Stomach (tissue), 9 donors: ENCODE data around the gene CGB2. TPM values are rescaled to one million over a fixed set of nuclear protein-coding genes. Genes with fewer than 3 reads are reported as not detected.
"Not testable (repeated sequence)": the region's sequence is repeated elsewhere in the genome, so short reads cannot be mapped to it uniquely, and the experiment has no call there.

Experiments
- DNase-seq, 2 donors: peaks; one replicate each; pipeline versions ENCODE4 v3.0.0 to v3.0.0-alpha.2; 2013 to 2019
- H3K27ac ChIP-seq, 5 donors: fragments of 200-600 bp in 4 of 5; sonication (generic) in 4 of 5; one replicate each; pipeline ENCODE4 v1.5.1; 2013 to 2019; ENCODE audit warnings: mild to moderate bottlenecking in 1 of 5, moderate library complexity in 1 of 5
- H3K27me3 ChIP-seq, 3 donors: fragments of 200-600 bp; sonication (generic); one replicate each; pipeline ENCODE4 v1.5.1; 2017 to 2019; ENCODE audit warnings: mixed run types in 1 of 3
- H3K36me3 ChIP-seq, 4 donors: fragments of 200-600 bp; sonication (generic); 1 replicate in 3 of 4; 2 replicates in 1 of 4; pipeline ENCODE4 v1.5.1; 2016 to 2019
- H3K4me1 ChIP-seq, 4 donors: fragments of 200-600 bp; sonication (generic); one replicate each; pipeline ENCODE4 v1.5.1; 2016 to 2019
- H3K4me3 ChIP-seq, 4 donors: fragments of 200-600 bp; sonication (generic) in 3 of 4; one replicate each; pipeline ENCODE4 v1.5.1; 2016 to 2019; ENCODE audit warnings: mild to moderate bottlenecking in 1 of 4
- H3K9me3 ChIP-seq, 4 donors: fragments of 200-600 bp; sonication (generic); one replicate each; pipeline ENCODE4 v1.5.1; 2016 to 2019
- CTCF ChIP-seq, 7 experiments: fragments of 450-650 bp in 4 of 7; fragments of 200-600 bp in 3 of 7; sonication (generic) in 3 of 7; IDR thresholded peaks; one replicate each; pipeline ENCODE4 v1.5.1; 2016 to 2019; ENCODE audit warnings: antibody characterized with exemption in 7 of 7, control low read depth in 2 of 7, mild to moderate bottlenecking in 1 of 7
- EP300 ChIP-seq: sonication (generic); formaldehyde crosslinking; IDR thresholded peaks from one replicate; pipeline ENCODE4 v1.6.1; 2017; ENCODE audit warnings: antibody characterized with exemption
- POLR2A ChIP-seq, 4 donors: fragments of 450-650 bp; IDR thresholded peaks; one replicate each; pipeline ENCODE4 v1.6.1; 2016; ENCODE audit warnings: antibody characterized with exemption in 4 of 4, control low read depth in 2 of 4, mild to moderate bottlenecking in 1 of 4, moderate library complexity in 1 of 4
- POLR2AphosphoS5 ChIP-seq, 3 donors: sonication (generic); formaldehyde crosslinking; IDR thresholded peaks; one replicate each; pipeline ENCODE4 v1.6.1; 2016; ENCODE audit warnings: antibody characterized with exemption in 3 of 3
- WGBS, 5 donors: extraction: QIAGEN DNeasy Blood & Tissue Kit in 3 of 5; methylation state at CpG; one replicate each; pipeline versions ENCODE4 v1.1.5 to v1.1.7; 2013 to 2018; 5-methylcytosine and 5-hydroxymethylcytosine counted together
- intact Hi-C: fragments of 100-400 bp; cut with DNase I; formaldehyde crosslinking; loops from one replicate; pipeline ENCODE4 v1.15.1; 2023; ENCODE audit warnings: low total_unique reads
- polyA plus RNA-seq, 3 donors: library from polyadenylated mRNA; stranded (reverse); fragments of 200-250 nt; gene quantifications; one replicate each; pipeline ENCODE4 v1.2.3, GENCODE V29; 2013
- total RNA-seq, 5 donors: library from RNA; depleted of rRNA; stranded (reverse); fragments of >200 nt; gene quantifications; one replicate each; pipeline versions ENCODE4 v1.1.0 to v1.2.3, GENCODE V29; 2014 to 2016
- donor health status: healthy with polysubstance abuse.
- donor health status: Bipolar disorder and iron deficiency.
- donor health status: healthy.

CGB2 gene
- total and polyA plus RNA-seq, 8 donors, result not detected

- H3K9me3 ChIP-seq, DNase-seq, H3K4me3 ChIP-seq, H3K4me1 ChIP-seq, H3K27me3 ChIP-seq, intact Hi-C loops, H3K27ac ChIP-seq, H3K36me3 ChIP-seq: not testable (repeated sequence)
- WGBS, 5 donors, result 59 to 67% (median 64%) methylated on average over 19 to 24 of the region's 24 CpGs
Measured at GRCh38 chr19:49050376-49051033, 18.8 kb downstream of the CGB2 start.

GRCh38 chr19:49056101-49056901 lies 24.6 kb downstream of the CGB2 start:
- peaks cover 0 to 61% (median 41%) of the 10 kb centered on the region in 3 donors for H3K27me3 ChIP-seq
- WGBS, 5 donors, result 1 to 6% (median 1%) methylated on average over 12 to 63 of the region's 63 CpGs
- H3K9me3 ChIP-seq, result no peaks in the 10 kb centered on the region
- H3K27ac ChIP-seq, result peak overlapping the region in 1 of 5 donors; percentile 5
- no peaks in the 10 kb centered on the region for H3K36me3 ChIP-seq
- TF ChIP-seq CTCF (IDR thresholded peaks at IDR 0.05) (peak in 4 of 7 experiments; percentile 15 to 46 (median 45)), POLR2AphosphoS5 (IDR thresholded peaks at IDR 0.05) (no peak)
- DNase-seq, result peak; percentile 60 to 79
- peaks cover 24 to 29% (median 25%) of the 10 kb centered on the region in 4 donors for H3K4me1 ChIP-seq
- peak overlapping the region; percentile 52 to 58 (median 57) for H3K4me3 ChIP-seq
- intact Hi-C loops, result no loop called here

- Histone ChIP-seq H3K4me1 (peaks cover 24 to 29% (median 25%) of the 10 kb centered on the region in 4 donors), H3K27me3 (peaks cover 0 to 69% (median 46%) of the 10 kb centered on the region in 3 donors), H3K4me3 (peak overlapping the region; percentile 52 to 58 (median 57))
- H3K36me3 ChIP-seq, DNase-seq, H3K9me3 ChIP-seq, H3K27ac ChIP-seq, intact Hi-C loops: not testable (repeated sequence)
- WGBS, 5 donors, result 3 to 5% (median 5%) methylated on average over 17 to 34 of the region's 34 CpGs
Measured at GRCh38 chr19:49056902-49057596, 25.4 kb downstream of the CGB2 start.

- Histone ChIP-seq H3K9me3 (no peaks in the 10 kb centered on the region), H3K27me3 (peaks cover 0 to 76% (median 46%) of the 10 kb centered on the region in 3 donors), H3K36me3 (no peaks in the 10 kb centered on the region), H3K4me1 (peaks cover 24 to 29% (median 25%) of the 10 kb centered on the region in 4 donors), H3K4me3 (peak within 1 kb of the TSS; percentile 52 to 58 (median 57)), H3K27ac (peak within 1 kb of the TSS in 1 of 5 donors; percentile 5)
- WGBS, 5 donors, result 1 to 6% (median 4%) methylated on average over 15 to 38 of the region's 38 CpGs
- TF ChIP-seq POLR2A (IDR thresholded peaks at IDR 0.05) (no peak), POLR2AphosphoS5 (IDR thresholded peaks at IDR 0.05) (no peak), CTCF (IDR thresholded peaks at IDR 0.05) (no peak), EP300 (no peak)
- peak; percentile 81 to 83 for DNase-seq
- intact Hi-C loops, result no loop called here
Measured at GRCh38 chr19:49057636-49058234, 26.0 kb downstream of the CGB2 start, which contains the start of gene CGB7. CGB7 (minus strand) TSS chr19:49057749; CDS start chr19:49055375, 2,374 bp downstream.

GRCh38 chr19:49058562-49058961 lies 26.9 kb downstream of the CGB2 start:
- DNase-seq, result peak in 1 of 2 donors; percentile 44
- no peaks in the 10 kb centered on the region for H3K36me3 ChIP-seq
- intact Hi-C loops, result no loop called here
- peaks cover 0 to 84% (median 47%) of the 10 kb centered on the region in 3 donors for H3K27me3 ChIP-seq
- WGBS, 5 donors, result 35 to 53% (median 44%) methylated on average over 7 to 10 of the region's 10 CpGs
- no peaks in the 10 kb centered on the region for H3K9me3 ChIP-seq
- no peak overlapping the region for H3K27ac ChIP-seq
- no peak for TF ChIP-seq EP300
- TF ChIP-seq CTCF (IDR thresholded peaks at IDR 0.05), result no peak
- TF ChIP-seq POLR2A (IDR thresholded peaks at IDR 0.05), result no peak
- TF ChIP-seq POLR2AphosphoS5 (IDR thresholded peaks at IDR 0.05), result no peak
- no peak overlapping the region for H3K4me3 ChIP-seq
- peaks cover 24 to 29% (median 25%) of the 10 kb centered on the region in 4 donors for H3K4me1 ChIP-seq
